ENCODE results near the gene DPY30.

DNA sequence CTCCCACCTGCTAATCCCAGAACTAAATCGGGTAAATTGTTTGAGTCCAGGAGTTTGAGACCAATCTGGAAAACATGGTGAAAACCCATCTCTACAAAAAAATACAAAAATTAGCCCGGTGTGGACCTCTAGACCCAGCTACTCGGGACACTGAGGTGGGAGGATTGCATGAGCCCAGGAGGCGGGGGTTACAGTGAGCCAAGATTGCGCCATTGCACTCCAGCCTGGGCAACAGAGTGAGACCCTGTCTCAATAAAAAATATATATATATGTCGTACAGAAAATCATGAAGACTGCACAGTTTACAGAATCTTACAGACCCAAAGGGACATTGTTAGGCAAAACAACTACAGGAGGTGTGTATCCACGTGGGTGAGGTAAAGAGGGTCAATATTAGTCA, 4.0 kb upstream of the DPY30 start:
- TF ChIP-seq CTCF (optimal IDR thresholded peaks at IDR 0.05 in 1 of 3, IDR thresholded peaks at IDR 0.05 in 1 of 3, conservative IDR thresholded peaks at IDR 0.05 in 1 of 3; ENCODE audit: extremely low read depth in 1 of 3, insufficient read depth in 2 of 3, low read length in 3 of 3) = no peak
- no peak for TF ChIP-seq EZH2 (IDR thresholded peaks at IDR 0.05; ENCODE audit: low read length)
